ENCODE results near the gene GPR32. TPM values are rescaled to one million over a fixed set of nuclear protein-coding genes. Genes with fewer than 3 reads are reported as not detected.

The GPR32 gene
- total RNA-seq, 2 experiments from 2014 or later, result not detected

GRCh38 chr19:50821248-50821612, 51.0 kb downstream of the GPR32 start:
- peak overlapping the region; percentile 15 for H3K27ac Mint-ChIP-seq
- H3K4me1 Mint-ChIP-seq, result peaks cover 34% of the 10 kb centered on the region
- no peak overlapping the region for H3K4me3 Mint-ChIP-seq
- CTCF ChIA-PET, result no interaction called here
- H3K9me3 Mint-ChIP-seq, result no peaks in the 10 kb centered on the region
- H3K27me3 Mint-ChIP-seq, result peaks cover 40% of the 10 kb centered on the region
- POLR2A ChIA-PET, result no interaction called here
- no peak for DNase-seq
- no peaks in the 10 kb centered on the region for H3K36me3 Mint-ChIP-seq (ENCODE audit: low read depth)

Other genes with a start within 250 kb of the GPR32 start
- gene LRRC4B, start 202.0 kb upstream of the GPR32 start, total RNA-seq, result not detected
- not detected for gene SYT3, start 130.6 kb upstream of the GPR32 start, total RNA-seq
- not detected for gene C19orf81, start 121.0 kb upstream of the GPR32 start, total RNA-seq
- not detected for gene SHANK1, start 50.7 kb upstream of the GPR32 start, total RNA-seq
- 1 to 10 TPM; 1.3 to 1.5 TPM for gene CLEC11A, start 47.1 kb upstream of the GPR32 start, total RNA-seq
- not detected for gene ACP4, start 20.0 kb downstream of the GPR32 start, total RNA-seq
- 1 to 10 TPM in 1 of 2 experiments, under 1 TPM in 1; 0.75 to 1.1 TPM for gene KLK1, start 53.3 kb downstream of the GPR32 start, total RNA-seq
- not detected for gene KLK15, start 63.1 kb downstream of the GPR32 start, total RNA-seq
- not detected for gene KLK3, start 84.5 kb downstream of the GPR32 start, total RNA-seq
- not detected for gene KLK2, start 103.0 kb downstream of the GPR32 start, total RNA-seq
- gene KLK4, start 140.9 kb downstream of the GPR32 start, total RNA-seq, result not detected
- gene KLK5, start 182.6 kb downstream of the GPR32 start, total RNA-seq, result not detected
- not detected for gene KLK6, start 199.1 kb downstream of the GPR32 start, total RNA-seq
- not detected for gene KLK7, start 213.5 kb downstream of the GPR32 start, total RNA-seq
- not detected for gene KLK8, start 231.1 kb downstream of the GPR32 start, total RNA-seq
- not detected for gene KLK10, start 249.2 kb downstream of the GPR32 start, total RNA-seq

All from activated CD4-positive, alpha-beta T cell treated with anti-CD3 and anti-CD28 coated beads, Interleukin-2, amount 10 ng/mL, durations not matched to agents 7 days and 5 days (primary cell).